K562 (cell line): ENCODE results near the gene OCRL. TPM values are rescaled to one million over a fixed set of nuclear protein-coding genes. Genes with fewer than 3 reads are reported as not detected.

ENCODE experiments used
- CBX2 ChIP-seq: fragments of 200-600 bp; sonication (generic); IDR thresholded peaks from one replicate; pipeline ENCODE4 v1.6.1; 2012; ENCODE audit warnings: mild to moderate bottlenecking, low read length, inconsistent platforms; ENCODE audit not compliant: insufficient read depth, poor library complexity, severe bottlenecking
- SNIP1 ChIP-seq: fragments of 450-650 bp; IDR thresholded peaks from 2 replicates; pipeline ENCODE4 v1.7.1; 2017; ENCODE audit warnings: low read depth, mild to moderate bottlenecking
- ZZZ3 ChIP-seq: fragments of 450-650 bp; IDR thresholded peaks from 2 replicates; pipeline ENCODE4 v1.6.1; 2016; ENCODE audit warnings: antibody characterized with exemption, mild to moderate bottlenecking, moderate library complexity
- polyA plus RNA-seq, 8 experiments: library from polyadenylated mRNA; depleted of rRNA in 4 of 8; stranded (reverse) in 5 of 8; unstranded in 3 of 8; fragments of >200 nt; fragmentation: Nextera tagmentation in 2 of 8; fragmentation: Illumina TruSeq in 1 of 8; extraction: Ambion mirVana in 2 of 8; extraction: Trizol in 1 of 8; gene quantifications; 2 replicates each; pipeline versions ENCODE4 v1.2.1 to v1.2.3, GENCODE V29; 2011 to 2014; ENCODE audit warnings: inconsistent platforms in 1 of 8, missing spikeins in 1 of 8
- total RNA-seq, 7 experiments: library from RNA; depleted of rRNA in 6 of 7; stranded (reverse); fragments of >200 nt in 6 of 7; fragmentation: Illumina TruSeq in 2 of 7; extraction: Trizol in 2 of 7; gene quantifications; 2 replicates each; pipeline versions ENCODE4 v1.2.1 to v1.2.3, GENCODE V29; 2011 to 2021; ENCODE audit warnings: low replicate concordance in 1 of 7
- TF ChIP-seq, protein P1 (sequence below), 3 experiments: fragments of 200-800 bp in 1 of 3; fragments of 250-450 bp in 1 of 3; fragments of 450-650 bp in 1 of 3; sonication (Bioruptor Pico) in 1 of 3; sonication (Bioruptor generic) in 1 of 3; formaldehyde crosslinking in 1 of 3; IDR thresholded peaks; 2 replicates each; pipeline versions ENCODE4 v1.6.1 to v1.8.0; 2016 to 2022; ENCODE audit warnings: mild to moderate bottlenecking in 2 of 3, missing genetic modification characterization in 2 of 3, missing compliant biosample characterization in 1 of 3, moderate library complexity in 1 of 3

Gene OCRL
- total and polyA plus RNA-seq, 9 of the 15 experiments (the other 6 are each of a cell fraction or from before 2014, with no cell fraction given): 2.2 to 23.4 (median 11.9) TPM

DNA sequence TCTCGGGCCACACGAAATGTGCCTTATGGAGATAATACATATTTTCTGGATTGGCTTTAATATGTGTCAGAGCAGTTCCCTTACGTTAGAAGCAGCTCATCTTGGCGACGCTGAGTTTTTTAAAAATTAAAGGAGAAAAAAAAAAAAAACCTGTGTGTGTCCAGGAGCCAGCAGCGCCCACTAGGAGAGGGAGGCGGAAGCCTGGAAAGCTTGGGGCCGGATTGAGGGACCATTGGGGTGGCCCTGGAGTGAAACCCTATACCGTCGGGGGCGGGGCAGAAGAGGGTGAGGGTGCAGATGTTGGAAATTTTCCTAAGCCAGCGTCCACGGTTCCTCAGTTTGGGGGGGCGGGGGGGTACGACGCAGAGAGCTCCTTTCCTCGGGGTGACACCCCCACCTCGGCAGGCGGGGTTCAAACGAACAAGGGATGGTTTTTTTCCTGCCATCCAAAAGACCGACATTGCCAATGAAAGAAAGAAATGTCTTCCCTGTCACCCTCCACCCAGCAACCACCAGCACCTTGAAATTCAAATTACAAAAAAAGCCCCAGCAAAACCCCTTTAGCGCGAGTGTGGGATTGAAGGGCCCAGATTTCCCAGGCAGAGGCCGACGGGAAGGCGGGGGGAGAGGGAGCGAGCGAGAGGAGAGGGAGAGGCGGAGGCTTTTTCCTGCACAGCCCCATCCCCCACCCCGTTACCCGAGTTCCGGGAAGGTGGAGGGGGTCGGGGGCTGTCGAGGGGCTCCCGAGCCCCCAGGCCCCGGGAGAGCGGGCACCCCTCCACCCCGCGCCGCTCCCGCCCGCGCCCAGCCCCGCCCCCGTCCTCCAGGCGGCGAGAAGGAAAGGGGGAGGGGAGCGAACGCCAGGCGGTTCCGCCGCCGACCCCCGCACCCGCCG lies 17.6 kb upstream of the OCRL start (continued):
- TF ChIP-seq, protein P1, sequence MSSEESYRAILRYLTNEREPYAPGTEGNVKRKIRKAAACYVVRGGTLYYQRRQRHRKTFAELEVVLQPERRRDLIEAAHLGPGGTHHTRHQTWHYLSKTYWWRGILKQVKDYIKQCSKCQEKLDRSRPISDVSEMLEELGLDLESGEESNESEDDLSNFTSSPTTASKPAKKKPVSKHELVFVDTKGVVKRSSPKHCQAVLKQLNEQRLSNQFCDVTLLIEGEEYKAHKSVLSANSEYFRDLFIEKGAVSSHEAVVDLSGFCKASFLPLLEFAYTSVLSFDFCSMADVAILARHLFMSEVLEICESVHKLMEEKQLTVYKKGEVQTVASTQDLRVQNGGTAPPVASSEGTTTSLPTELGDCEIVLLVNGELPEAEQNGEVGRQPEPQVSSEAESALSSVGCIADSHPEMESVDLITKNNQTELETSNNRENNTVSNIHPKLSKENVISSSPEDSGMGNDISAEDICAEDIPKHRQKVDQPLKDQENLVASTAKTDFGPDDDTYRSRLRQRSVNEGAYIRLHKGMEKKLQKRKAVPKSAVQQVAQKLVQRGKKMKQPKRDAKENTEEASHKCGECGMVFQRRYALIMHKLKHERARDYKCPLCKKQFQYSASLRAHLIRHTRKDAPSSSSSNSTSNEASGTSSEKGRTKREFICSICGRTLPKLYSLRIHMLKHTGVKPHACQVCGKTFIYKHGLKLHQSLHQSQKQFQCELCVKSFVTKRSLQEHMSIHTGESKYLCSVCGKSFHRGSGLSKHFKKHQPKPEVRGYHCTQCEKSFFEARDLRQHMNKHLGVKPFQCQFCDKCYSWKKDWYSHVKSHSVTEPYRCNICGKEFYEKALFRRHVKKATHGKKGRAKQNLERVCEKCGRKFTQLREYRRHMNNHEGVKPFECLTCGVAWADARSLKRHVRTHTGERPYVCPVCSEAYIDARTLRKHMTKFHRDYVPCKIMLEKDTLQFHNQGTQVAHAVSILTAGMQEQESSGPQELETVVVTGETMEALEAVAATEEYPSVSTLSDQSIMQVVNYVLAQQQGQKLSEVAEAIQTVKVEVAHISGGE (CRISPR knock-in tag; IDR thresholded peaks at IDR 0.05): no peak
- no peak for TF ChIP-seq CBX2
- TF ChIP-seq SNIP1: no peak
- TF ChIP-seq ZZZ3: no peak
- TF ChIP-seq, all 486 proteins: peak for 4
